Progenitor cell of endocrine pancreas (in vitro differentiated cells): ENCODE results near the gene PRKCE. TPM values are rescaled to one million over a fixed set of nuclear protein-coding genes. Genes with fewer than 3 reads are reported as not detected.
A peak's percentile ranks its signal among the peaks of the same experiment; 100 is the strongest.

ENCODE experiments used
- DNase-seq: peaks from one replicate; pipeline ENCODE4 v3.0.0; 2021; ENCODE audit warnings: low spot score; ENCODE audit not compliant: unreplicated experiment
- H3K27ac Mint-ChIP-seq: 2 replicates; pipeline ENCODE4 v1.8.0; 2021; ENCODE audit warnings: mild to moderate bottlenecking, moderate library complexity, mixed read lengths
- H3K27me3 Mint-ChIP-seq: 2 replicates; pipeline ENCODE4 v1.8.0; 2021; ENCODE audit warnings: mixed read lengths
- H3K36me3 Mint-ChIP-seq: 2 replicates; pipeline ENCODE4 v1.8.0; 2022; ENCODE audit warnings: mixed read lengths; ENCODE audit not compliant: insufficient read depth
- H3K4me1 Mint-ChIP-seq: 2 replicates; pipeline ENCODE4 v1.8.0; 2021; ENCODE audit warnings: low read depth, mixed read lengths
- H3K4me3 Mint-ChIP-seq: 2 replicates; pipeline ENCODE4 v1.8.0; 2021; ENCODE audit warnings: low read depth, mild to moderate bottlenecking, moderate library complexity, mixed read lengths
- H3K9me3 Mint-ChIP-seq: 2 replicates; pipeline ENCODE4 v1.8.0; 2021; ENCODE audit warnings: low read depth, mixed read lengths
- CTCF ChIP-seq: fragments of 200-600 bp; sonication (generic); IDR thresholded peaks from one replicate; pipeline ENCODE4 v1.5.0; 2021; ENCODE audit warnings: antibody characterized with exemption, mild to moderate bottlenecking; ENCODE audit not compliant: unreplicated experiment
- total RNA-seq: library from RNA; stranded (reverse); gene quantifications from 2 replicates; pipeline ENCODE4 v1.2.1, GENCODE V29; 2021

Gene PRKCE
- total RNA-seq, 1 donor from 2014 or later, result 4.2 TPM

DNA sequence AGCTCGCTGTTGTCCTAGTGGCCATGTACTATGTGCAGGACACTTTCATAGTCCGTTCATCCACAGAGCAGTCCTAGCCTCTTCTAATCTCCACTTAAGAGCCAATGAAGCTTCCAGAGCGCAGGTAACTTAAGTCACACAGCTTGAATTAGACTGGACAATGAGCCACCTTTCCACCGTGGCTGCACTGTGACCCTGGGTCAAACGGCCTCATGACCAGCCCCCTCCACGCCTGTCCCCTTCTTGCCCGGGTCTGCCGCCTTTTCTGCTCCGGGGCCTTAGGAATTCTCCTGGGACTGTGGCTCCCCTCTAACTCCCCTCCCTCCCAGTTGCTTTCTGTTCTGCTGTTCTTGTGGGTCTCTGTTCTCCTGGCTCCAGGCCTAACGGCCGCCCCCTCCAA lies 8.4 kb upstream of the PRKCE start:
- no peak overlapping the region for H3K27ac Mint-ChIP-seq
- H3K9me3 Mint-ChIP-seq, result no peaks in the 10 kb centered on the region
- H3K27me3 Mint-ChIP-seq, result peaks cover 79% of the 10 kb centered on the region
- no peak for TF ChIP-seq CTCF
- no peaks in the 10 kb centered on the region for H3K4me1 Mint-ChIP-seq
- no peak overlapping the region for H3K4me3 Mint-ChIP-seq
- no peaks in the 10 kb centered on the region for H3K36me3 Mint-ChIP-seq
- no peak for DNase-seq

- no peaks in the 10 kb centered on the region for H3K36me3 Mint-ChIP-seq
- peak overlapping the region; percentile 37 for H3K4me3 Mint-ChIP-seq
- TF ChIP-seq CTCF, result peak; percentile 98
- peak; percentile 73 for DNase-seq
- H3K4me1 Mint-ChIP-seq, result no peaks in the 10 kb centered on the region
- H3K27me3 Mint-ChIP-seq, result peaks cover 83% of the 10 kb centered on the region
- H3K27ac Mint-ChIP-seq, result no peak overlapping the region
- no peaks in the 10 kb centered on the region for H3K9me3 Mint-ChIP-seq
Observed at GRCh38 chr2:45643543-45644542, 7.6 kb upstream of the PRKCE start.

GRCh38 chr2:45646289-45646688 lies 5.2 kb upstream of the PRKCE start:
- TF ChIP-seq CTCF, result no peak
- no peak for DNase-seq
- H3K9me3 Mint-ChIP-seq, result no peaks in the 10 kb centered on the region
- no peaks in the 10 kb centered on the region for H3K36me3 Mint-ChIP-seq
- H3K4me1 Mint-ChIP-seq, result peaks cover 6% of the 10 kb centered on the region
- no peak overlapping the region for H3K4me3 Mint-ChIP-seq
- no peak overlapping the region for H3K27ac Mint-ChIP-seq
- peaks cover 70% of the 10 kb centered on the region for H3K27me3 Mint-ChIP-seq

DNA sequence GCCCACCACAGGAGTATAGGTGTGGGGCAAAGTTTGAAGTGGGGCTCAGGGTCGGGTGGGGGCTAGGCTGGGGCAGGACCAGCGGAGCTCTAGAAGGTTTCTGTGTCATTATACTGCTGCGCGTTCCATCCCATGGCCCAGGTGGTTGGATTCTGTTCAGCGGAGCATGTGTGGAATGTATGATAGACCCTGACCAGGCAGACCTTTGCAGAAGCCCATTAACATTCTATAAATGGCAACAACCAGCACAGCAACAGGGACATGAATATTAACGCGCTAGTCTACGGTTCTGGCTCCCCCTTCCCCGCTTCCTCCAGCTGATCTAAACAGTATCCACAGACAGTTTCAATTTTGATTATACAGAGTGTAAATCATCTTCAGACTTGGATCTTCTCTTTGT lies 4.1 kb upstream of the PRKCE start:
- Mint-ChIP-seq H3K36me3 (no peaks in the 10 kb centered on the region), H3K27ac (no peak overlapping the region), H3K9me3 (no peaks in the 10 kb centered on the region), H3K4me3 (no peak overlapping the region), H3K27me3 (peaks cover 64% of the 10 kb centered on the region), H3K4me1 (peaks cover 9% of the 10 kb centered on the region)
- TF ChIP-seq CTCF, result no peak
- no peak for DNase-seq

- H3K9me3 Mint-ChIP-seq, result no peaks in the 10 kb centered on the region
- no peak overlapping the region for H3K4me3 Mint-ChIP-seq
- DNase-seq, result no peak
- H3K27me3 Mint-ChIP-seq, result peaks cover 67% of the 10 kb centered on the region
- TF ChIP-seq CTCF, result no peak
- no peak overlapping the region for H3K27ac Mint-ChIP-seq
- H3K4me1 Mint-ChIP-seq, result peaks cover 14% of the 10 kb centered on the region
- H3K36me3 Mint-ChIP-seq, result no peaks in the 10 kb centered on the region
Observed at GRCh38 chr2:45647986-45648520, 3.4 kb upstream of the PRKCE start.
